GM19193 (cell line): ENCODE measurements around the gene FOXP1.

Experiments used
- POLR2A ChIP-seq: IDR thresholded peaks from 4 replicates; pipeline ENCODE4 v1.6.1; 2011; ENCODE audit not compliant: insufficient read depth, insufficient read length; ENCODE audit errors: extremely low read depth

FOXP1 gene

DNA sequence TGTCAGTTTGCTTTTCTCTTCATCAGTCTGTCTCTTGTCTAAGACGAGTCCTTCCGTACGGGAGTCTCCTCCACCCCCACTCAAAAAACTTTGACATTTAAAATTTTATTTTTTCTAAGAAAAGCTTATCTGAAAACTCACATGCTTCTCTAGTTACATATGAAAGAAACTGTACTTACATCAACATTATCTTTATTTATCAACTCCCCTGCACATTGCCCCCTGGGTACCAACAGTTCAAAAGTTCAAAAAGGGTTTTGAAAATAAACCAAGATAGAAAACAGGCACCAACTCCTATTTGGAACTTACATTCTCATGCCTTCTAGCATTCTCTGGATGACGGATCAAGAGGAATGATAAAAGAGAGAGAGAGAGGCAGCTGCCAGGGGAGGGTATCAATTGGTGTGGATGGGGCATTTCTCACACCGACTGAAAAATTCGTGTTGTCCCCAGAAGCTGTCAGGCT is 182.5 kb downstream of the FOXP1 start:
- TF ChIP-seq POLR2A, result no peak

- TF ChIP-seq POLR2A, result no peak
These were observed 184.1 kb downstream of the FOXP1 start for GRCh38 chr3:71399478-71399877.

DNA sequence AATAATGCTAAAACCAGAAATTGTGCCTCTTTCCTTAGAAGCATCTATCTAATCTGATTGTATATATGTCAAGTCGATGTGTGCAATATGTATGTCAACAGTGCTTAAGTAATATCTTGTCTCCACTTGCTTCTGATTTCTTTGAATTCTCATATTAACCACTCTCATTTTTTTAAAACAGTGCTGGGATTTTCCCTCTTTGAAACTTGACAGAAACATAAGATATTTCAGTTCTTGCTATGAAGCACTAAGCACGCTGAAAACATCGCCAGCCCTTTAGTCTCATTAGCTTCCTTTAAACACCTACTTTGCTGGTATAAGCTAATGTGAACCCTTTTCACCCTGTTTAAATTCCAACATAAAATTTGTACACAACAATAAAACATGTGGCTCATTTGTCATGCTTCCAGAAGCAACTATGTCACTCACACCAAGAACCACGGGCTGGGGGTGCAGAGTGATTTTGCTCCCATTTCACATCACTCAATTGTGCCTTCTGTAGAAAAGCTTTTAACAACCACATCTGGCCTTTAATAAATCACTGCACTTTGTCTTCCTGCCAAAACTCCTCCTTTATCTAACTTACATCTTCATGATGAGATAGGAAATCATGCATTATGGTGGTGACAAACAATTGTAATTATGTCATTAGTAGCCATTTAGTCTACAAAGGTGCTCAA is 185.2 kb downstream of the FOXP1 start:
- no peak for TF ChIP-seq POLR2A

DNA sequence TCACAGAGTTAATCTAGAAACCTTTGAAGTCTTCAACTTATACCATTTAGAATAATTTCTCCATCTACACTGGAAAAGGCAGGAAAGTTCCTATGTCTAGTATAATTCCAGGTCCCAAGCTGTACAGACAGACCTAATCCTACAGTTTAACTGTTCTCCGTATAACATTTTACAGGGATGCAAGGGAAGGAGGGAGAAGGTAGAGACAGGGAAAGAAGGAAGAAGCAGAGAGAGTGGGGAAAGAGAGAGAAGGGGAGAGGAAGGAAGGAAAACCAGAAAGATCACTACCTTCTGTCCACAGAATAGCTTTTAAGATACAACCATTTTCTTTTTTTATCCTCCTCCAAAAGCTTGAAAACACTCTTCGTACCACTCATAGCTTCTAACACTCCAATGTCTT is 185.8 kb downstream of the FOXP1 start:
- no peak for TF ChIP-seq POLR2A

GRCh38 chr3:71397046-71397445 is 186.5 kb downstream of the FOXP1 start:
- no peak for TF ChIP-seq POLR2A

DNA sequence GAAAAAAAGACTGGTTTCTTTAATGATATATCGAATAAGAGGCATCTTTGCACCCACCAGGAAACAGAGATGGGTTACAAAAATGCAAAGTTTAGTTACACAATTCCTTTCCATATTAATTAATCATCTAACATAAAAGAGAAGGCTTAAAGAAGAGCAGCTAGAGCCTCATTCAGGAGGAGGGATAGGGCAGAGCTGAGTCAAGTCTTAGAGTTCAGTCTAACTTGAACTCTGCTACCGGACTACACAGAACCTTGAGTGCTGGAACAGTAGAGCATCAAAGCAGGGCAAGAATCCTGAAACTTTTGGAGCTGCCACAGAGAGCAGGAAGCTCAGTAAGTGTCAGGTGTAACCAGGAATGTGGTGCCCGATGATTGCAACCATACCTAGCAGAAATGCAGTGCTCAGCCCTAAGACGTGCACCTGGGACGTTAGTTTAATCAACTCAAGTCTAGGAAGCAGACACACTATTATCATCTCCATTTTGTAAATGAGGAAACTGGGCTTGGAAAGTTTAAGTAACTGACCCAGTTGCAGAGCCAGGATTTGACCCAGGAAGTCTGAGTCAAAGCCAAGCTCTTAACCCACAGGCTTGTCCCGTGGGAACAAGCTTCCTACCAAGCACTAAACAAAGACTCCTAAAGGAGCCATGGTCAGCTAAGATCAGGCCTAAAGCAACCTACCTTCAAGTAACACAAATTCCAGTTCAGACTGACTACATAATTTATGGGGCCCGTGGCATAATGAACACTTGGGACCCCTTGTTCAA is 187.4 kb downstream of the FOXP1 start:
- TF ChIP-seq POLR2A, result no peak

- no peak for TF ChIP-seq POLR2A
These were observed 188.1 kb downstream of the FOXP1 start for GRCh38 chr3:71395470-71395869.

- TF ChIP-seq POLR2A, result no peak
These were observed 189.8 kb downstream of the FOXP1 start for GRCh38 chr3:71393745-71394144.

DNA sequence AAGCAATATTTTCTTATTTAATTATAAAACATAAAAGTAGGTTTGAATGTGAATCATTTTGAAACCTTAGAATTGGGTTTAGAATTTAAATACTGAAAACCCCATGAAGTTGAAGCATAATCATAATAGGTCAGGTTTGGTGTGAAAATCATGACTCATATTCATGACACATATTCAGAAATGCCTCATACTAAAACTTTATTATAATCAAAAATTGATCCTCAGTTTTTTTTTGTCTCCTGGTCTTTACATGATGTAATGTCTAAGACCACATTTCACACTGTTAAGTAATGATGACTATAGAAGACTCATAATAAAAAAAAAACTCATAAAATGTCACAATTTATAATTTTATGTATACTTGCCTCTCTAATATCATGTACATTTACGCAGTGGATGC is 190.4 kb downstream of the FOXP1 start:
- TF ChIP-seq POLR2A, result no peak

- TF ChIP-seq POLR2A, result no peak
These were observed 191.3 kb downstream of the FOXP1 start for GRCh38 chr3:71392251-71392650.

DNA sequence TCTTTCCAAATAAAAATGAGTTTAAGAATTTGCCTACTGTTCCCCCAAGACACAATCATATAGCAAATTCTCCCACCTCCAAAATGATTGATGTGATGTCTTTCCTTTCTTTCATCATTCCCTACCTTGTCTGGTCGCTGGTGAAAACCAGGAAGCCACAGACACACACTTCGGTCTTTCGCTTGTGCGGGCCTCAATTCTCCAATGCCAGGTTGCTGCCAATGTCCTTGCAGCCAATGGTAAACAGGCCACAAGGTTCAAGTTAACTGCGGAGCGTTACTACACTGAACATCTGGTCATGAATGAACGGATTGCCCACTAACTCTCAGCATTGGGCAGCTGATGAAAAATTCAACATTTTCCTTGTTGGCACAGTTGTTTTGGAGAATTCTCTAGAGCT is 192.2 kb downstream of the FOXP1 start:
- TF ChIP-seq POLR2A, result no peak

DNA sequence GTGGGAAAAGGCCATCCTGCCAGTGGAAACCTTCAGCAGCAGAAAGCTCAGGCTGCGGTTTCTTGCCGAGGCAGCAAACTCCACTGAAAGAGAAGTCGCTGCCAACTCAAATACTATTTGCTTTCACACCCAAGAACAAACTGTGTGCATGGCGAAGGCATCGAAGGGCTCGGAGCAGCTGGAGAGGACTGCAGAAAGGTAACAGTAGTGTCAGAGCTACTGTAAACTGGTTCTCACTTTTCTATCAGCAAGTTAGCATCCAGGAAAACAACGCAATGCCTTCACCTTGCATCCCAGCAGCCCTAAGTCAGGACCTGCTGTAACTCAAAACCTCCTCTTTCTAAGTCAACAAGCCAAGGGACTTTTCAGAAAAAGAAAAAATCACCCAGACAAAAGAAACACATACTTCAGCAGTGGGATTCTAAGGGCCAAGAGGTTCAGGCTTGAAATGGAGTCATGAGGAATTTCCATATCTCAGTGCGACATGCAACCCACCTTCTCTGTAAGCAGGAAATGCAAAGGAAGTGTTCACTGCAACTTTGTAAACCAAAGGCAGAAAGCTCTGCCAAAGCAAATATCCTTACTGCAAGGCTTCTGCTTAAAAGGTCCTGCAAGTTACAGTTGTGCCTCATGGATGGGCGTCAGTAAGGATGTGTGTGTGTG is 193.5 kb downstream of the FOXP1 start:
- TF ChIP-seq POLR2A, result no peak

DNA sequence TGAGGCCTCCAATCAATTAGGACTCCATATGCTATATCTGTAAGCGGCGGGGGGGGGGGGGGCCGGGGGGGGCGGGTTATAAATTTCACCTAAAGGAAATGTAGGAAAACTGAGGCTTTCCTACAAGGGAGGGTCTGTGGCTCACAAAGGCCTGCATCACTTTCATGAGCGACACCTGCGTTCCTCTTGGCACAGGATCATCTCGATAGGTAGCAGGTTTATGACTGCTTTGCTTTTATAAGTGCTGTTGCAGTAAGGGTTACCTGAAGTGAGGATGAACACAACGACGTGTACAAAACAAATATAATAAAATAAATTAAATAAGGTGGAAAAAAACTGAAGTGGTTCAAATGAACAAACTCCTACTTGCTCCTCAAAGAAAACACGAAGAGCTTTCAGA is 194.3 kb downstream of the FOXP1 start:
- no peak for TF ChIP-seq POLR2A

DNA sequence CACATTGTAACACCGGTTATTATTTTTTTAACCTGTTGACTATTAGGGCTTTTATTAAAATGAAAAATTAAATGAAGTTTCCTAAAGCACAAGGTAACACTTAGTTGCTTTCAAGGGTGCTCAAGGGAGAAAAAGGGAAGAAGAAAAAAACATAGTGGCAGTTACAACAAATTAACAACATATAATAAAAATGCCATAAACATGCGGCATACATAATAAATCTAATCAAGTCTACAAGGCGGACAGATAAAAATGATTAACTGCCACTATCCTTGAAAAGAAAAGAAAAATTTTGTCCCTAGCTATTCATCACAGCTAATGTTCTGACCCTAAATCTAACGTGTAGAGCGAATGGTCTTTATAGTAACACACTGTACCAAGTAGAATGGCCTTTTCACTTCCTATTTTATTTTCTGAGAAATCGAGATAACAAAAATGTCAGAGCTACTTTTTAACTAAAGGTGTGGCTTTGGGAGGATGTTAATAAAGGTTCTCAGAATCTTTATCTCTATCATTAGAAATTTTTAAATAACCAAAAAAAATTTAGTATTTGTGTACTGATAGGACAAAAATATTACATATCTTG is 194.9 kb downstream of the FOXP1 start:
- no peak for TF ChIP-seq POLR2A

GRCh38 chr3:71387586-71387985 is 195.9 kb downstream of the FOXP1 start:
- TF ChIP-seq POLR2A, result no peak
